Muscle of back (tissue), 11 donors: ENCODE data around the gene DUS2. TPM values are rescaled to one million over a fixed set of nuclear protein-coding genes. Genes with fewer than 3 reads are reported as not detected.

Experiments
- DNase-seq, 3 donors: peaks; one replicate each; pipeline versions ENCODE4 v3.0.0 to v3.0.0-alpha.2; 2013
- polyA plus RNA-seq, 10 donors: library from polyadenylated mRNA; unstranded; fragments of 120-200 nt; gene quantifications; one replicate each; pipeline ENCODE4 v1.2.1, GENCODE V29; 2013; ENCODE audit not compliant: insufficient read length in 10 of 10

The DUS2 gene
- polyA plus RNA-seq, 10 donors = 10.2 to 15.0 (median 11.0) TPM

DNA sequence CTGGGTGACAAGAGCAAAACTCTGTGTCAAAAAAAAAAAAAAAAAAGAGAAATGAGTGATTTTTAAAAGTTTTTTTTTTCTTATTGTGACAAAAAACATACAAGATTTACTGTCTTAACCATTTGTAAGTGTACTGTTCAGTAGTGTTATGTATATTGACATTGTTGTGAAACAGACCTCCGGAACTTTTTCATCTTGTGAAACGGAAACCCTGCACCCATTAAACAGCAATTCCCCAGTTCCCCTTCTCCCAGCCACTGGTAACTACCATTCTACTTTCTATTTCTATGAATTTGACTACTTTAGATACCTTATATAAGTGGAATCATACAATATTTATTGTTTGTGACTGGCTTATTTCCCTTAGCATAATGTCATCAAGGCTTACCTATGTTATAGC is 18.7 kb downstream of the DUS2 start:
- DNase-seq = no peak

DNA sequence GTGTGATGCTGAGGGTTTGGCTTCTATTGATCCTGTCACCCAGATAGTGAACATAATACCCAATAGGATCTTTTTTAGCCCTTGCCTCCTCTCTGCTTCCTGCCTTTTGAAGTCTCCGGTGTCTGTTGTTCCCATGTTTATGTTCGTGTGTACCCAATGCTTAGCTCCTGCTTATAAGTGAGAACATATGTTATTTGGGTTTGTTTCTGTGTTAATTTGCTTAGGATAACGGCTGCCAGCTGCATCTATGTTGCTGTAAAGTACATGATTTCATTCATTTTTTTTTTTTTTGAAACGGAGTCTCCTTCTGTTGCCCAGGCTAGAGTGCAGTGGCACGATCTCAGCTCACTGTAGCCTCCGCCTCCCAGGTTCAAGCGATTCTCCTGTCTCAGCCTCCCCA is 23.0 kb downstream of the DUS2 start:
- DNase-seq = no peak

DNA sequence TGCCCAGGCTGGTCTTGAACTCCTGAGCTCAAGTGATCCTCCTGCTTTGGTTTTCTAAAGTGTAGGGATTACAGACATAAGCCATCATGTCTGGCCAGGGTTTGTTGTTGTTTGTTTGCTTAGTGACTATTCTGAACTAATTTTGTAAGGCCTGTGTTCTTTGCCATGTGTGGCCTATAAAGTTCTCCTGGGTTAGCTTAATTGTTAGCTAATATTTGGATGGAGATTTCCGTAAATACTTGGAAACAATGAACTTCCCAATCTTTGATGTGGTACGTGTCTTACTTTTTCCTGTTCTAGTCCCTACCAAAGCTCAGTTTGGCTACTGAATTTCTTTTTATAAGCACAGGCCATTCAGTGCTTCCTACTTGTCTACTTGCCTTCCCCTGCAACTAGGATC is 24.9 kb downstream of the DUS2 start:
- no peak for DNase-seq

DNA sequence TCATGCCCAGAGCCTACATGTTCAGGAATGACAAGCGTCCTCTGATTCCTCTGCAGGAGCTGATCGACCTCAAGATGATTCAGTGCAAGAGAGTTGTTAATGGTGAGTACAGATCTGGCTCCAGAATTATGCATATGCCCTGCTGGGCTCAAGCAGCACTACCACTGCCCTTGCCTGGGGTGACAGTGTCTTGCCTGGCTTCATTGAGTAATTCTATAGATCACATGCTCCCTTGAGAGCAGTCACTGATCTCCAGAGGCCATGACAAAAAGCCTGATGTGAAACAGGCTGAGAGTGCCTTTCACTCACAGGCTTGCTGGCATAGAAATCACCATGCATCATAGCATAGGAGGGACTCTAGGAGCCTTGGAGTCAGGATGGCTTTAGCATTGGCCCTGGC is 26.4 kb downstream of the DUS2 start:
- no peak for DNase-seq

DNA sequence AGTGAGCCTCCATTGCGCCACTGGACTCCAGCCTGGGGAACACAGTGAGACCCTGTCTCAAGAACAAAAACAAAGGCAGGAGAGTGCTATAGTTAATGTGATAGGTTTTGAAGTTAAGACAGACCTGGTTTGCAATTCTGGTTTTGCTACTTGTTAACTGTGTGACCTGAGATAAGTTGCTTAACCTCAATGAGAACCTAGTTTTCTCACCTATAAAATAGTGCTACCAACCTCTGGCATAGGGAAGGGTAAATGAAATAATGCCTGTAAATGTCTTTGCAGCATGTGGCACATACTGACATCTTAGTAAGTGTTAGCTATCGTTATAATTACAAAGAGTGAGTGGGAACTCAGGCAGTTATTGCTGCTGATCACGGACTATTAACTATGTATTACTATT is 32.3 kb downstream of the DUS2 start:
- DNase-seq = no peak

DNA sequence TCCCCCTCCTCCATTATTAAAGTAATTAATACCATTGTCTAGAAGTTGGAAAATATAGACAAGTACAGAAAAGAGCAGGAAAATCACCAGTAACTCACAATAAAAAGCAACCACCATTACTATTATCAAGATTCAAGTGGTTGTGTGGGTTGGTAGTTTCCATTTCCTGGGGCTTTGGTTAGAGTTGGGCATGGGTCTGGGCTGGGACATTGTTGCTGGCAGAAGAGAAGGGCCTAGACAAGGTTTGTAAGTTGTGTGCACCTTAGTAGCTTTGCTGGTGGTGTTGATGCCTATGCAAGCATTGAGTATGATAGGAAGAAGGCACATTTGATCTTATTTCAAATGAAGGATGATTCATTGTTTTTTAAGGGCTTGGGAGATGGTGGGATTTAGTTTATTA is 36.7 kb downstream of the DUS2 start:
- no peak for DNase-seq

DNA sequence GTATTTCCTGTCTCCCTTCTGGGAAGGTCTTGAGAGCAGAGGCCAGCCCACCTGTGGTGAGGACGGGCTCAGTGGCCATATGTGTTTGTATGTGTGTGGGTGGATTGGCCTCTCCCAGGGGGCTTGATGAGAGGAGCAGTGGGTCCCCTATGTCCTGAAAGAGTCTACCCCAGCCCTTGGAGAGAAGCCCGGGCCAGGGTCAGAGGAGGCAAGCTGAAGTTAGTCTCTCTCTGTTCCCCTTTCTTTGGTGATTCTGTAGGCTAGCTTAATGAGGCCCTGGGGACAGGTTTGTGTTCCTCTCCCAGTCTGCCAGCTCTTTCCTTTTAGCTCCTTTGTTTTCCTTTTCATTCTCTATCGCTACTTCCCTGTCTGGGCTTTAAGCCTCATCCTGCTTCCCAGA is 38.3 kb downstream of the DUS2 start:
- DNase-seq = no peak

DNA sequence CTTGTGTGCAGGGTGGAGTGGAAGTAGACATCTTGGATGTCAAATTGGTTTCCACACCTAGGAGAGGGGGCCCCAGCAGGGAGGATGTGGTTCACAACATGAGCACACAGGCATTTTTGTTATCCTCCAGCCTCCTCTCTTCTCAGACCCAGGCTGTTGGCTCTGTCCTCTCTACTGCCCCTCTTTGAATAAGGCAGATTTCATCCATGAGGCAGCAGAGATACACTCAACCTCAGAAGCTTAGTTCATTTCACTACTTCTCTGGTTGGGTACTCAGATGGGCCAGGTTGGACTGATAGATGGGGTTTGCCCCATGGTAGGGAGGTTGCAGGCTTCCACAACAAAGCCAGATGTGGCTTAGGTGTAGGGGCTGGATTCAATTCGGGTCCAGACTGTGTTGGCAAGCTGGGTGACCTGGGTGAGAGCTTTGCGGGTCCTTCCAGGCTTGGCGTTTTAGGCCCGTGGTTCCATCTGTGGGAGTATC is 39.9 kb downstream of the DUS2 start:
- DNase-seq = no peak

DNA sequence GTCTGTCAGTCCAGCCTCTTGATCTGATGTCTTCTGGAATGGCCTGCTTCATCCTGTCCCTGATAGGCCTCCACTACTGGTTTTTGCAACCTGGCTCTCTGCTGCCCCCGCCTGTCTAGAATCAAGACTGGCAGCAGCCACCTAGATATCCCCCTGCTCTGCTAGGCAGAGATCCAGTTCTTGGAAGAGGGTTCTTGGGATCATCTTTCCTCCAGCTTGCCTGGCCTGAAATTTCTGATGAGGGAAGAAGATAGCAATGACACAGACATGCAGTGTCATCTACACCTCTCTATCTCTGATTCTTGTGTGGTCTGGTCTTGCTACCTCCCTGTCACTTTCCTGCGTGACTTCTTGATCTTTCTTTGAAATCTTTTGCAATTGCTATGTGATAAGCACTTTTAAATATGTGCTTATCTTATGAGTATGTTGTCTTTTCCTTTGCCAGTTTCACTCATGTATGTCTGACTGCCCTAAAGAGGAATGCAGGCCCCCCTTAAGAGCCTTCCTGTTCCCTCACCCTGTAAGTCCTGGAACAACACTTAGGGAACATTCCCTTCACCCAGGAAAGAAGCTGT is 41.8 kb downstream of the DUS2 start:
- peak; percentile 53 to 69 (median 62) for DNase-seq

DNA sequence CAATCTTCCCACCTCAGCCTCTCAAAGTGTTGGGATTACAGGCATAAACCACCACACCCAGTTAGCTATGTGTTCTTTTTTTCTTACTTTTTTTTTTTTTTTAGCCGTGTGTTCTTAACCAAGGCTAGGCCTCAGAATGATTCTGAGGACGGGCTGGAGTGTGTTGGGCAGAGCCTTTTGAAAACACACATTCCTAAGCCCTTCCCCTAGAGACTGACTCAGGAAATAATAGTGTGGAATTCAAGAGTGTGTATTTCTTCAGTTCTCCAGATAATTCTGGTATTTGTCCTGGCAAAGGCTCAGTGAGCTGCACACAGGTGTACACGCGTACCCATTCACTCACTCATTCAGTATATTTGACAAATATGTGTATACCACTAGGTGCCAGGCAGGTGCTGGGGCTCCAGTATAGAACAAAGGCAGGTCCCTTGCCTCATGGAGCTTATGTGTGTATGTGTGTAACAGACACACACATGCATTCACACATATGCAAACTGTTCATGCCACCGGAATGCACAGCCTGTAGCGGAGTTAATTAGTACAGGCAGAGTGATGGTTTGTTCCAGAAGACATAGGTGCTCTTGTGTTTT is 42.7 kb downstream of the DUS2 start:
- DNase-seq = peak in 1 of 3 donors; percentile 45

DNA sequence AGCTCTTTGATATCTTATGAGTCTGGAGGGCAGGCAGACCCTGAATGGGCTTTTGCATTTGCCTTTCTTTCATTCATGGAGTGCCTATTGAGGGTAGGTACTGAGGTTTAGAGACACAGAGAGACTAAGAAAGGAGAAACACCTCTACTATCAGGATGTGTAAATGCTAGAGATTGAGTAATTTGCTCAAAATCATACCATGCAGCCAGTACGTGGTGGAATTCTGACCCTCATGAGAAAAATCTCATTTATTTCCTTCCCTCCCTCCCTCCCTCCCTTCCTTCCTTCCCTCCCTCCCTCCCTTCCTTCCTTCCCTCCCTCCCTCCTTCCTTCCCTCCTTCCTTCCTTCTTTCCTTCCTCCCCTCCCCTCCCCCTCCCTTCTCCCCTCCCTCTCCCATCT is 43.7 kb downstream of the DUS2 start:
- no peak for DNase-seq

DNA sequence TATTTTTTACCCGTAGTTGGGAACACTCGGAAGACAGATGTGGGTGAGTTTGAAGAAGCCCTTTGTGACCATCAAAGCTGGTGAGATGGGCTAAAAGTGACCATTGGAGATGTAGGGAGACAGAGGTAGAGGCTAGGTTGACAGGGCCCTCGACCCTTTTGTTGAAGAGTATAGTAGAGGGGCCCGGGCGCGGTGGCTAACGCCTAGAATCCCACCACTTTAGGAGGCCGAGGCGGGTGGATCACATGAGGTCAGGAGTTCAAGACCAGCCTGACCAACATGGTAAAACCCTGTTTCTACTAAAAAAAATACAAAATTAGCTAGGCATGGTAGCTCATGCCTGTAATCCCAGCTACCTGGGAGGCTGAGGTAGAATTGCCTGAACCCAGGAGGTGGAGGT is 45.8 kb downstream of the DUS2 start:
- DNase-seq = no peak

DNA sequence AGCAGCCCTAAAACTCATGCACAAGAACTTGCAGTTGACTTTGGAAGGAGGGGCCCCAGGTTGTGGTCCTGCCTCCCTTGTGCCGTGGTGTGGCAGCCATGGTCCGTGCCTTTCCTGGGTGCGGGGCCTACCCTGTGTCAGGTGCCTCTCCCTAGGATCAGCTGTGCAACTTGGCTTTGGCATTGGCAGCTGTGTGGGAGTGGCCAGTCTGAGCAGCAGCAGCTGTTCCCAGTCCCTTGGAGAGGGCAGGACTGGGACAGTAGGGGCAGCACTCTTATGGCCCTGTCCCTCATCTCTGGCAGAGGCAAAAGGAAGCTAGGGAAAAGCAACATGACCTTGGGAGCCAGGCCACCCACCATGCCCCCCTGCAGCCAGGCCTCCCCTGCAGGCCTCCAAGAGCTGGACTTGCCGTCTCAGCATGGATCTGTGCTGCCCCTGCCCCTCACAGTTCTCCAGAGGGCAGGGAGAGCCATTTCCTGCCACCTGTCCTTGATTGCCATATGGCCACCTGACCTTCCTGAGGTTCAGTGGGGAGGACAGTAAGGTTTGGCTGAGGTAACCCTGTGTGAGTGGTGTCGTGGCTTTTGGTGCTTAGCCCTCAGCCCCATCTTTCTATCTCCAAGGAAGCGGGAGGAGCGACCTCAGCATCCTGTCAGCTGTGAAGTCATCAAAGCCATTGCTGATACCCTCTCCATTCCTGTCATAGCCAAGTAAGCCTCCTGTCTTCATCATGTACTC is 46.6 kb downstream of the DUS2 start:
- DNase-seq = peak; percentile 64 to 77 (median 68)

DNA sequence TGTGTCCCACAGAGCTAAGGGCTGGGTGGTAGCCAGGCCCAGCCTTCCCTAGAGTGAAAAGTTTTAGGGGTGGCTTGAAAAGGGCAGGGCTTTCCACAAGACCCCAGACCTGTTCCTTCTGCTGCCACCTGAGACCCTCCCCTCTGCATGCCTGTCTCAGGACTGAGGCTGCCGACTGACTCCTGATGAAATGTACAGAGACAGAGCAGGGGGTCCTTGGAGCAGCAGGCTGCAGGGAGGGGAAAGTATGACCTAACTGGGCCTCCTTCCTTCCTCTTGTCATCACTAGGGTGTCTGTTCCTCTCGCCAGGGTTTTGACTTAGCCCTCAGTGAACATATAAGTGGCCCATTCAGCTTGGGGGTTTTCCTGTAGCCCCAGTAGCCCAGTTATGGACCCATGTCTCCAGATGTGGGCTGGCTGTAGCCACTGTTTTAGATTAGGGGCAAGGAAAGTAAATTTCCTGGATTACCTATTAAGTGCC is 47.2 kb downstream of the DUS2 start:
- DNase-seq = no peak

DNA sequence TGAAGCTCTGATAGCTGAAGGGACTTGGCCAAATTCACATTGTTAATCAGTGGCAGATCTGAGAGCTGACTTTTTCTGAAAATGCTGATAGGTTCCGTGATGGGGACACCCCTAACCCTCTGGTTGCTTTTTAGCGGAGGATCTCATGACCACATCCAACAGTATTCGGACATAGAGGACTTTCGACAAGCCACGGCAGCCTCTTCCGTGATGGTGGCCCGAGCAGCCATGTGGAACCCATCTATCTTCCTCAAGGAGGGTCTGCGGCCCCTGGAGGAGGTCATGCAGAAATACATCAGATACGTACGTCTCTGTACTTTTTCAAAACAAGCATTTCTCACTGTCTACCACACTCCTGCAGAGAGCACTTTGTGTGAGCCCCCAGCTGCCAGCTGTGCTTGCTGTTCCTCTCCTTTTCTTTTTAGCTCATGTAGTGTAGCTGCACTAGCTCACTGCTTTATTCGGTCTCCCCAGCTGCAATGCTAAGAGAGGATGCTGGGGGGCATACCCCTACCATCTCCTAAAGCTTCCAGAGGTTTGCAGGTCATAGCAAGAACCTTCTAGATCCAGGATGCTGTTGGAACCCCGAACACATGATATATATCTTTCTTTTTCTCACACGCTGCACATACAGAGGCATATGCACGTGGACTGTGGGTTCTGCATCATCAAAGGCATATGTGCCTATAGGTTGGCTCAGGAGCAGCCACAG is 47.9 kb downstream of the DUS2 start:
- DNase-seq = no peak

DNA sequence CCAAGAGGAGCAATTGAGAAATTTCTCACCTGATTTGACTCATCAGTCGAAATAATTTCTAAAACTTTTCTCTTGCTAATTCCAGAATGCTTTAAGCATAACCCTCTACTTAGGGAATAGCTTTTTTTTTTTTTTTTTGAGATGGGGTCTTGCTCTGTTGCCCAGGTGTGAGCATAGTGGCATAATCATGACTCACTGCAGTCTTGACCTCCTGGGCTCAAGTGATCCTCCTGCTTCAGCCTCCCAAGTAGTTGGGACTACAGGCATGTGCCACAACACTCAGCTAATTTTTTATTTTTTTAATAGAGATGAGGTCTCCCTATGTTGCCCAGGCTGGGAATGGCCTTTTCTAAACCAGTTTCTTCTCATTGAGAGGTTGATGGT is 48.4 kb downstream of the DUS2 start:
- DNase-seq = no peak

DNA sequence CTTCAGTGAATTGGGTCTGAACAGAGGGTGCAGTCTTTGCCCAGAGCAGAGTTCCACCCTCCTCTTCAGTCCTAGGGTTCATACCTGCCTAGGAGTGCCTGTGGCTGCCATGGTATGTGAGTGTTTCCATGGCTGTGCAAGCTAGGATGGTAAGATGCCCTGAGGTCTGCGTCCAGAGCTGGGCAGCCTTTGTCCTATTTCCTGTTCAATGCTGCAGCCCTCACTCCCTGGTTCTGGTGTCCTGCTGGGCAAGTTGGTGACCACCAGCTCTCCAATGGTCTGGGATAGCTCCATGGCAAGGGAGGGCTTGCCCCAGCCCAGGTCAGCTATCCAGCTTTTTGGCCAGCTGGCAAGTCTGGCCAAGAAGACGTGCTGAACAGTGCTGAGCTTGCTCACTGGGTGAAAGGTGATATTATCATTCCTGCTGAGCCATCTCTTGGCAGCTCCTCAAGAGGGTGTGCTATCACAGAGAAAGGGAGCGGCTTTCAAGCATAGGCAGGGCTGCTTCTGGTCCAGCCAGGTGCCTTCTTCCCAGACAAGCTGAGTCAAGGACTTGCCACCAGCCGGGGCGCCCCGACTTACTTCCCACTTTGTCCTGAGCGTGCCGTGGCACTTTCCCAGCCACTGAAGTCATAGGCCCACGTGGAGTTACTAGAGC is 49.1 kb downstream of the DUS2 start:
- peak in 2 of 3 donors; percentile 37 to 64 for DNase-seq

DNA sequence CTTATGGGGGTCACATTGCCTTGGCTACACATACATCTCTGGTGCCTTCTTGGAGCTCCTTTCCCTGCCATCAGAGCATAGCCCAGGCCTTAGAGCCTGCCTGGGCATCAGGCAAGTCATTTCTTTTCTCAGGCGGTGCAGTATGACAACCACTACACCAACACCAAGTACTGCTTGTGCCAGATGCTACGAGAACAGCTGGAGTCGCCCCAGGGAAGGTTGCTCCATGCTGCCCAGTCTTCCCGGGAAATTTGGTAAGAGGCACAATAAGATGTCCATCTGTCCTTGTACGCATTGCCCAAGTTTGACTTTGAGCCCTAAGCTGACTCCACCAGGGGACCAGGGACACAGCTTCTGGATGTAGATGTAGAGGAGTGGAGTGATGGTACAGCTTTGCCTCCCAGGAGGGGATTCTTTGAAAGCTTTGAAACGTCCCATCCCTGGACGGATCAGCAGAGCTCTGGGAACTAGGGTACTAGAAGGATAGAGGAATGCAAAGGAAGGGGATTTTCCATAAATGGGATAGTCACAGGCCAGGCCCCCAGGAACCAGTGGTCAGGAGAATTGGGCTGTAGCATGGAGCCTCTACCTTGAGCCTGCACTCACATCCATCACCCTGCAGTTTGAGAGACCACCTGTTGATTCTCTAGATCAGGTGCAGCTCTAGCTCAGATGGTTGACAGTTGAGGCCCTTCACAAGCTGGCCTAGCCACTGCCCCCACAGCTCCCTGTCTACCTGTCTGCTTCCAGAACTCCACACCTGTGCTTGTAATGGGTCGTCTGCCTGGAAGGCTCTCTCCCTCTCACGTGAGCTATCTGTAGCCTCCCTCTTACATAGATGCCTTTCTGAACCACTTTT is 51.0 kb downstream of the DUS2 start:
- no peak for DNase-seq

DNA sequence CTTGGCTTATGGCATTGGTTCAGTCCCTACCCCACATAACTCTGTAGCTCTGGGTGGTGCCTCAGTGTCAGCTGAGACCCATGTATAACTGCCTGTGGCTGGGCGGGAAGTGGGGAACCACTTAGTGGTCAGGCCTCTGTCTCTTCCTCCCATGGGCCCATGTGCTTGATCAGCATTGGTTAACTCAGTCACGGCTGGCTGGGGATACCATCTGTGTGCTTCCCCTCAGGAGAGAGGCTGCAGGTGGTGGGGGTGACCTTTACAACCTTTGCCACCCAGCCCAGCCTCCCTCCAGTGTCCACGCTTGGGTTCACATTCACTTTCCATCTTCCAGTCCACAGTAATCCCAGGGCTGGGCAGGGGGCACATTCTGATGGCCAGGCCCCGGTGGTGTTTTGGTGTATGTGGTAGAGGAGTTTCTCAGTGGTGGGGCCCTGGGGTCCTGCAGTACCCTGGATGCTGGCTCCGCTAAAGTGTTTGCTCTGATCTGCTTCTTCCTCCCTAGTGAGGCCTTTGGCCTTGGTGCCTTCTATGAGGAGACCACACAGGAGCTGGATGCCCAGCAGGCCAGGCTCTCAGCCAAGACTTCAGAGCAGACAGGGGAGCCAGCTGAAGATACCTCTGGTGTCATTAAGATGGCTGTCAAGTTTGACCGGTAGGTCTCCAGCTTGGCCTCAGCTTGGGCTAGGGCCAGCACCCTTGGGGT is 51.9 kb downstream of the DUS2 start:
- no peak for DNase-seq

DNA sequence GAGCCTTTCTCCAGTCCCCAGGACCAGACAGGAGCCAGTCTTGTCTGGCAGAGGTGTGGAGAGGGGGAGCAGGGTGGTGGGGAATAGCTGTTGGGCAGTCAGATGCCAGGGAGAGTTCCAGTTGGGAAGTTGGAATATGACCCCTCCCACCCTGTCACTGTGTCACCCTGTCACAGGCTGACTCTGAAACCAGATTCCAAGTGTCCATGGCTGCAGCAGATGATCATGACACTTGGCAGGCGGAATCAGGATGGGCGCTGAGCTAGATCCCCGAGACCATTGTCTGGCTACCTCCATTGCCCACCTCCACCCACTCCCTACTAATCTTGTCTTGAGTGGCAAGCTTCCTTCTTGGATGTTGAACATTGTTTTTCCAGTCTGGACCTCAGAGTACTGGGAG is 52.9 kb downstream of the DUS2 start:
- DNase-seq = no peak
